Smooth muscle cell (in vitro differentiated cells): ENCODE data around the gene TCEANC2. TPM values are rescaled to one million over a fixed set of nuclear protein-coding genes. Genes with fewer than 3 reads are reported as not detected.
A peak's percentile ranks its signal among the peaks of the same experiment; 100 is the strongest.

Source experiments
- DNase-seq: peaks from one replicate; lab custom pipeline; 2025; ENCODE audit not compliant: unreplicated experiment; lab: John Stamatoyannopoulos, UW
- H2AFZ ChIP-seq: fragments of 200-600 bp; sonication (generic); 2 replicates; pipeline ENCODE4 v1.6.0; 2016; ENCODE audit warnings: antibody characterized with exemption, low read depth, mild to moderate bottlenecking
- H3F3A ChIP-seq: fragments of 200-600 bp; sonication (generic); 2 replicates; pipeline ENCODE4 v1.6.0; 2017; ENCODE audit warnings: antibody characterized with exemption, low read depth
- H3K27ac ChIP-seq: fragments of 200-600 bp; sonication (generic); 2 replicates; pipeline ENCODE4 v1.5.1; 2016; ENCODE audit warnings: low read depth, mild to moderate bottlenecking
- H3K27me3 ChIP-seq: fragments of 200-600 bp; sonication (generic); 2 replicates; pipeline ENCODE4 v1.6.1; 2016; ENCODE audit warnings: low read depth, mild to moderate bottlenecking
- H3K36me3 ChIP-seq: fragments of 200-600 bp; sonication (generic); 2 replicates; pipeline ENCODE4 v1.5.1; 2016; ENCODE audit warnings: low read depth
- H3K4me1 ChIP-seq: fragments of 200-600 bp; sonication (generic); 2 replicates; pipeline ENCODE4 v1.5.1; 2016; ENCODE audit warnings: low read depth
- H3K4me2 ChIP-seq: fragments of 200-600 bp; sonication (generic); 2 replicates; pipeline ENCODE4 v1.6.0; 2016; ENCODE audit warnings: mild to moderate bottlenecking
- H3K4me3 ChIP-seq: fragments of 200-600 bp; sonication (generic); 2 replicates; pipeline ENCODE4 v1.5.1; 2016; ENCODE audit warnings: mild to moderate bottlenecking
- H3K79me2 ChIP-seq: fragments of 200-600 bp; sonication (generic); 2 replicates; pipeline ENCODE4 v1.6.0; 2016; ENCODE audit warnings: low read depth, mild to moderate bottlenecking
- H3K9ac ChIP-seq: fragments of 200-600 bp; sonication (generic); 2 replicates; pipeline ENCODE4 v1.6.0; 2016; ENCODE audit warnings: low read depth
- H3K9me3 ChIP-seq: fragments of 200-600 bp; sonication (generic); replicated peaks from 2 replicates; pipeline ENCODE4 v1.5.1; 2016; ENCODE audit warnings: low read depth
- H4K20me1 ChIP-seq: fragments of 200-600 bp; sonication (generic); 2 replicates; pipeline ENCODE4 v1.6.0; 2016; ENCODE audit warnings: low read depth
- WGBS: methylation state at CpG from one replicate; pipeline ENCODE4 v1.1.7; 2016; ENCODE audit warnings: low lambda C conversion rate; 5-methylcytosine and 5-hydroxymethylcytosine counted together
- polyA plus RNA-seq: library from polyadenylated mRNA; unstranded; fragments of >200 nt; fragmentation: Nextera tagmentation; extraction: Ambion mirVana; gene quantifications from 2 replicates; pipeline ENCODE4 v1.2.1, GENCODE V29; 2016
- total RNA-seq: library from RNA; depleted of rRNA; stranded (reverse); fragments of >200 nt; gene quantifications from 2 replicates; pipeline ENCODE4 v1.2.3, GENCODE V29; 2014
- TF ChIP-seq, protein P1 (sequence below): fragments of 200-600 bp; sonication (generic); IDR thresholded peaks from 2 replicates; pipeline ENCODE4 v1.5.1; 2017; ENCODE audit warnings: borderline replicate concordance, mild to moderate bottlenecking, antibody characterized with exemption; ENCODE audit not compliant: insufficient read depth, poor library complexity, severe bottlenecking

Gene TCEANC2
- total and polyA plus RNA-seq, 2 experiments from 2014 or later, result 2.1 to 4.6 TPM

DNA sequence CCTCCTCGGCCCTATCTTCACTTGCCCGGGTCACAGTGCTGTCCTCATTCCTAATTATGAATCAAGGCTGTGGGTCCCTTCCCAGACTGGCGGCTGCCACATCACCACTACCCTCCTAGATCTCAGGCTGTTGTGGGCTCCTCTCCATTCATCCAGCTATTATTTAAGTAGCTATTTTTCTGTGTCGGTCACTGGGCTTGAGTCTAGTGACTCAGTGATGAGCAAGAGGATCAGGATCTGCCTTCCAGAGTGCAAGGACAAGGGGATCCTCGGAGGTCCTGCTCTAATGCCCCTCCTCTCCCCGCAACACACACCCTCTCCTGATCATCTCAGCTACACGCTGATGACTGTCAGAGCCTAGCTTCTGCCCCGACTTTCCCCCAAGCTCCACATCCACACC lies 65.3 kb downstream of the TCEANC2 start:
- no peak overlapping the region for H3K4me3 ChIP-seq
- TF ChIP-seq, protein P1, sequence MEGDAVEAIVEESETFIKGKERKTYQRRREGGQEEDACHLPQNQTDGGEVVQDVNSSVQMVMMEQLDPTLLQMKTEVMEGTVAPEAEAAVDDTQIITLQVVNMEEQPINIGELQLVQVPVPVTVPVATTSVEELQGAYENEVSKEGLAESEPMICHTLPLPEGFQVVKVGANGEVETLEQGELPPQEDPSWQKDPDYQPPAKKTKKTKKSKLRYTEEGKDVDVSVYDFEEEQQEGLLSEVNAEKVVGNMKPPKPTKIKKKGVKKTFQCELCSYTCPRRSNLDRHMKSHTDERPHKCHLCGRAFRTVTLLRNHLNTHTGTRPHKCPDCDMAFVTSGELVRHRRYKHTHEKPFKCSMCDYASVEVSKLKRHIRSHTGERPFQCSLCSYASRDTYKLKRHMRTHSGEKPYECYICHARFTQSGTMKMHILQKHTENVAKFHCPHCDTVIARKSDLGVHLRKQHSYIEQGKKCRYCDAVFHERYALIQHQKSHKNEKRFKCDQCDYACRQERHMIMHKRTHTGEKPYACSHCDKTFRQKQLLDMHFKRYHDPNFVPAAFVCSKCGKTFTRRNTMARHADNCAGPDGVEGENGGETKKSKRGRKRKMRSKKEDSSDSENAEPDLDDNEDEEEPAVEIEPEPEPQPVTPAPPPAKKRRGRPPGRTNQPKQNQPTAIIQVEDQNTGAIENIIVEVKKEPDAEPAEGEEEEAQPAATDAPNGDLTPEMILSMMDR, result no peak
- H4K20me1 ChIP-seq, result no peaks in the 10 kb centered on the region
- peak overlapping the region; percentile 88 for H3K27ac ChIP-seq
- H3K4me2 ChIP-seq, result peak overlapping the region; percentile 56
- H3F3A ChIP-seq, result peaks cover 6% of the 10 kb centered on the region
- no peak for DNase-seq
- peak overlapping the region; percentile 43 for H3K9ac ChIP-seq
- H3K36me3 ChIP-seq, result no peaks in the 10 kb centered on the region
- H3K9me3 ChIP-seq, result no peaks in the 10 kb centered on the region
- H2AFZ ChIP-seq, result peak overlapping the region; percentile 43
- H3K79me2 ChIP-seq, result no peaks in the 10 kb centered on the region
- WGBS, result 22% methylated on average over 8 of the region's 8 CpGs
- peaks cover 5% of the 10 kb centered on the region for H3K4me1 ChIP-seq
- H3K27me3 ChIP-seq, result no peaks in the 10 kb centered on the region

DNA sequence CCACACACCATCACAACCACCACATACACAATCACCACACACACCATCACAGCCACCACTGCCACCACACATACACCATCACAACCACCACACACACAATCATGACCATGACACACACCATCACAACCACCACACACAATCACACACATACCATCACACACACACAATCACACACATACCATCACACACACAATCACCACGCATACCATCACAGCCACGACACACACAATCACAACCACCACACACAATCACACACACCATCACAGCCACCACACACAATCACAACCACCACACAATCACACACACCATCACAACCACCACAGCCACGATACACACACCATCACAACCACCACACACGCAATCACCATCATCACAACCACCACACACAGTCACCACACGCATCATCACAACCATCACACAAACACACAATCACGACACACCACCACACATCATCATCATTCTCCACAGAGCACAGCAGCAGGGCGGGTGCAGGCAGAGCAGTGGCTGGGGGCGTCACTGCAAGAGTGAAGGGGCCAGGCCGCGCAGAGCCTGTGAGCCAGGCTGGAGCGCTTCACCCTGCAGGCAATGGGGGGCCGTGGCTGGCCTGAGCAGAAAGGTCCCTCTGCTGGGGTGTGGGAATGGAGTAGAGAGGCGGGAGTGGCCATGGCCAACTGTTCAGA lies 66.8 kb downstream of the TCEANC2 start:
- WGBS, result 98% methylated on average over 13 of the region's 13 CpGs
- H3K9ac ChIP-seq, result no peak overlapping the region

DNA sequence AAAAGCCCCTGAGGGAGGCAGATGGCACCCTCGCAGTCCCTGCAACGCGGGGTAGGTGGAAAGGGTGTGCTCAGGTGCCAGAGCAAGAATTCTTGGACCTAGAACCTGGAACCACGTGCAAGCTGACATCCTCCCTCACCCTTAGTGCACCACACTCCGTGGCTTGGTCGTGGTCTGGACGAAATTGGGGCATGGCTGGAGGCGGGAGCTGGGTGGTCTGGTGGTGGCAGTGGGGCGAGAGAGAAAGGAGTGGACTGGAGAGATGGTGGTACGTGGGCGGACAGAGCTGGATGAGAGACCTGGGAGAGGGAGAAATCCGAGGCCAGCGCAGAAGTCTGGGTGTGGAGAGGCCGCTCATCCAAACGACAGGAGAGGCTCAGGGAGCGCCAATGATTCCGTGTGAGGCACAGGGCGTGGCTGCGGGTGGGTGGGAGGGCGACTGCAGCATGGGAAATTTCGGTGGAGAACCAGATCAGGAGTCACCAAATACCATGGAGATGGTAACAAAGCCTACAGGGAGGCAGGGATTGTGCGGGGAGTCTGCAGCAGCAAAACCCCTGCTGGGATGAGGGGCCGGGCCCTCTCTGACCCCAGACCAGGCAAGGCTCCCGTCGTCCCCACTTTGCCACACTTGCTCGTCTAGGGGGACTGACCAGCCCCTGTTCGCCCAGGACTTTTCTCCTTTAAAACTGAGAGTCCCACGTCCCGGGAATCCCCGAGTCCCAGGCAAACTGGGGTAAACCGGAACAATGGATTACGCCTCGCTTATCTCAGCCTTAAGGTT lies 67.5 kb downstream of the TCEANC2 start:
- peak overlapping the region; percentile 77 for H2AFZ ChIP-seq
- H3F3A ChIP-seq, result peaks cover 6% of the 10 kb centered on the region
- peaks cover 5% of the 10 kb centered on the region for H3K4me1 ChIP-seq
- no peak for DNase-seq
- TF ChIP-seq, protein P1, result no peak
- H3K9me3 ChIP-seq, result no peaks in the 10 kb centered on the region
- no peaks in the 10 kb centered on the region for H3K36me3 ChIP-seq
- WGBS, result 76% methylated on average over 26 of the region's 33 CpGs
- H3K4me2 ChIP-seq, result peak overlapping the region; percentile 84
- peak overlapping the region; percentile 34 for H3K4me3 ChIP-seq
- no peaks in the 10 kb centered on the region for H4K20me1 ChIP-seq
- no peaks in the 10 kb centered on the region for H3K79me2 ChIP-seq
- peak overlapping the region; percentile 77 for H3K9ac ChIP-seq
- peak overlapping the region; percentile 49 for H3K27ac ChIP-seq
- no peaks in the 10 kb centered on the region for H3K27me3 ChIP-seq

More for the DNA sequence above, 66.8 kb downstream of the TCEANC2 start:
- Histone ChIP-seq H3K27ac (no peak overlapping the region), H3K4me2 (no peak overlapping the region), H4K20me1 (no peaks in the 10 kb centered on the region), H3K4me1 (peaks cover 5% of the 10 kb centered on the region), H3K4me3 (no peak overlapping the region), H3F3A (peaks cover 6% of the 10 kb centered on the region), H3K9me3 (no peaks in the 10 kb centered on the region), H2AFZ (no peak overlapping the region), H3K79me2 (no peaks in the 10 kb centered on the region), H3K36me3 (no peaks in the 10 kb centered on the region), H3K27me3 (no peaks in the 10 kb centered on the region)
- TF ChIP-seq, protein P1, result no peak
- DNase-seq, result no peak
